GM19395 (cell line): ENCODE measurements around the gene CX3CL1.
A peak's percentile ranks its signal among the peaks of the same experiment; 100 is the strongest.
"Not testable (repeated sequence)": the region's sequence is repeated elsewhere in the genome, so short reads cannot be mapped to it uniquely, and the experiment has no call there.

Experiments used
- ATAC-seq: cut with Tn5 transposase; IDR thresholded peaks from one replicate; pipeline ENCODE4 v1.9.1; 2021; ENCODE audit warnings: mild to moderate bottlenecking, moderate library complexity; ENCODE audit not compliant: unreplicated experiment

CX3CL1 gene

GRCh38 chr16:57372372-57373116 is at the start of gene CX3CL1:
Gene CX3CL1 (plus strand): TSS chr16:57372490. CDS start chr16:57372569, 79 bp downstream.
- ATAC-seq: no peak

DNA sequence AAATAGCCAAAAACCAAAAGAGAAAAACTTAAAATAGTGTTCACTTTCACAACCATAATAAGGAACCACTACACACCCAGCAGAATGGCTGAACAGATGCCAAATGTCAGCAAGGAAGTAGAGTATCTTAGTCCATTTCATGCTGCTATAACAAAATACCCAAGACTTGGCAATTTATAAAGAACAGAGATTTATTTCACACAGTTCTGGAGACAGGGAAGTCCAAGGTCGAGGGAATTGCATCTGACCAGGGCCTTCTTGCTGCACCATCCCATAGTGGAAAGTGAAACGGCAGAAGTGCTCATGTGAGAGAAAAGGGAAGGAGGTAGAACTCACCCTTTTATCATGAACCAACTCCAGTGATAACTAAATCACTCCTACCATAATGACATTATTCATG is 47.5 kb upstream of the CX3CL1 start:
- no peak for ATAC-seq

DNA sequence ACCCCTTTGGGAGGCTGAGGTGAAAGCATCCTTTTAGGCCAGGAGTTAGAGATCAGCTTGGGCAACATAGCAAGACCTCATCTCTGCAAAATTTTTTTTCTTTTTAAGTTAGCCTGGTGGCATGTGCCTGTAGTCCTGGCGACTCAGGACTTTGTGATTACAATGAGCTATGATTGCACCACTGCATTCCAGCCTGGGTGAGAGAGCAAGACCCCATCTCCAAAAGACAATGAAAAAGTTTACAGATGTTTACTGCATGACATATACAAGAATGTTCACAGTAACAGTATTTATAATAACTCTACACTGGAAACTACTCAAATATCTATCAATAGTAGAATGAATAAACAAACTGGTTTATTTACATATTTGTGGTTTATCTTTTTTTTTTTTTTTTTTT is 46.8 kb upstream of the CX3CL1 start:
- ATAC-seq: no peak

DNA sequence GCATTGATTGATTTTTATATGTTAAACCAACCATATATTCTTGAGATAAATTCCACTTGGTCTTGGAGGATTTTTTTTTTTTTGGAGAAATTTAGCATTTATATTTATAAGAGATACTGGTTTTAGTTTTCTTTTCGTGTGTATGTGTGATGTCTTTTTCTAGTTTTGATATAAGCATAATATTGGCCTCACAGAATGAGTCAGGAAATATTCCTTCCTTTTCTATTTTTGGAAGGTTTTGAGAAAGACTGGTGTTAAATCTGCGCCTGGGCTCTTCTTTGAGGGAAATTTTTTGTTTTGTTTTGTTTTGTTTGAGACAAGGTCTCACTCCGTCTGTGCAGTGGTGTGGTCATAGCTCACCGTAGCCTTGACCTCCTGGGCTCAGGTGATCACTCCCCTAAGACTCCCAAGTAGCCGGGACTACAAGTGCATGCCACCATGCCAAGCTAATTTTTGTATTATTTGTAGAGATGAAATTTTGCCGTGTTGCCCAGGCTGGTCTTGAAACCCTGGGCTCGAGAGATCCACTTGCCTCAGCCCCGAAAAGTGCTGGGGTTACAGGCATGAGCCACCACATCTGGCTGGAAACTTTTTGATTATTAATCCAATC is 42.5 kb upstream of the CX3CL1 start:
- no peak for ATAC-seq

GRCh38 chr16:57331355-57331754 is 40.9 kb upstream of the CX3CL1 start:
- ATAC-seq: no peak

GRCh38 chr16:57333402-57333801 is 38.9 kb upstream of the CX3CL1 start:
- ATAC-seq: no peak

GRCh38 chr16:57335366-57335765 is 36.9 kb upstream of the CX3CL1 start:
- no peak for ATAC-seq

DNA sequence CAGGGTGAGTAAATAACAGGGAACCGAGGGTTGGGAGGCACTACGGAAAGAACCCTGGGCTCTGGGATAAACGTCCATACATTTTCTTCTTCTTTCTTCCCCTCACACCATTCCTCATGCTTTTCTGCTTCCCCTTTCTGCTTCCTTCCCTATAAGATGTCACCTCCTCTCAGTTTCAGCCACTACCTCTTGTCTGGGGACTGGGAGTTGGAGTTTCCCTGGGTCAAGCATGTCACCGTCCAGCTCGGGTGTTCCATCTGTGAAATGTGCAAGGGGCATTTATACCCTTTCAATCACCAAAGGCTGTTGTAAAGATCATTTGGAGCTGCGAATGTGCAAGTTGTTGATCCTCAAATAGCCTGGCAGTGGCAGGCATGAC is 31.2 kb upstream of the CX3CL1 start:
- ATAC-seq: no peak

- ATAC-seq: no peak
Observed at GRCh38 chr16:57341441-57342303, 30.6 kb upstream of the CX3CL1 start.

GRCh38 chr16:57342606-57343005 is 29.7 kb upstream of the CX3CL1 start:
- not testable (repeated sequence) for ATAC-seq

DNA sequence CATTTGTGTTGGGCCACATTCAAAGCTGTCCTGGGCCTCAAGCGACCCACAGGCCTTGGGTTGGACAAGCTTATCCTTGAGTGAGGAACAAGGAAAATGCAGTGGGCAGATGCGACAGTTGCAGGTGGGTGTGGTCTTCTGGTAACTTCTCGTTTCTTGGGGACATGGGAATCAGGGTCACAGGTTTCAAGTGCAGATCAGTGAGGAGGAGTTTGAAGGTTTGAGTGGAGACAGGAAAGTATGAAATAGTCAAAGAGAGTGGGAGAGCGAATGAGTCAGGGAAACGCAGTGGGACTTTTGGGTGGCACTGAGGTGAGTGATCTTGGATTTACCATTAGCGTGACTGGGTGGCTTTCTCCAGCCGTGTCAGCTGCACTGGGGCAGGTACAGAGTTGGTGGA is 29.1 kb upstream of the CX3CL1 start:
- ATAC-seq: no peak

GRCh38 chr16:57344094-57344493 is 28.2 kb upstream of the CX3CL1 start:
- not testable (repeated sequence) for ATAC-seq

GRCh38 chr16:57345021-57345420 is 27.3 kb upstream of the CX3CL1 start:
- ATAC-seq: no peak

GRCh38 chr16:57345666-57346204 is 26.6 kb upstream of the CX3CL1 start:
- no peak for ATAC-seq

- no peak for ATAC-seq
Observed at GRCh38 chr16:57347858-57348257, 24.4 kb upstream of the CX3CL1 start.

- no peak for ATAC-seq
Observed at GRCh38 chr16:57348327-57348726, 24.0 kb upstream of the CX3CL1 start.

DNA sequence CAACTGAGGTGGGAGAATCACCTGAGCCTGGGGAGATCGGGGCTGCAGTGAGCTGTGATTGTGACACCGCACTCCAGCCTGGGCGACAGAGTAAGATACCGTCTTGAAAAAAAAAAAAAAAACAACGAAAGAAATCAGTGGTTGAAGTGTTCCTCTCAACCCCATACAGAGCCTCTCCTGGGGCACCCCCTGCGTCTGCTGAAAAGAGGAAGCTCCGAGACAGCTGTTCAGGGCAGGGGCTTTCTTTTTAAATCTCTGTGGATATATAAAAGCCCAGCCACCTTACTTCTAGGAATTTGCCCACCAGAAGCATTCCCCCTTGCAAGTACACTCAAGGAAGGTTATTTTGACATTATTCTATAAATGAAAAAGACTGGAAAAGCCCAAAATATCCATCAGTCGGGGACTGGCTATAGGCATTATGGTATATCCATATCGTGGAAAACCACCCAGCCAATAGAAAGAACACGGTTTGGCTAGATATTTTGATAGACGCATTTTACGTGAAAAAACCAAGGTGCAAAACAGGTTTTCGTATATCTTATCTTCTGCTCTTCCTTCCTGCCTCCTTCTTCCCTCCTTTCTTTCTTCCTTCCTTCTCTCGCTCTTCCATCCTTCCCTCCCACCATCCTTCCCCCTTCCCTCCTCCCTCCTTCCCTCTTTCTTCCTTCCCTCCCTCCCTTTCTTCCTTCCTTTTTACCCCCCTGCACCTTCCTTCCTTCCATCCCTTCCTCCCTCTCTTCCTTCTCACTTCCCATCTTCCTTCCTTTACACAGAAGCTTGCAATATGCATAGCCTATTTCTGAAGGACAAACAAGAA is 22.9 kb upstream of the CX3CL1 start:
- peak; percentile 86 for ATAC-seq

- ATAC-seq: no peak
Observed at GRCh38 chr16:57352636-57353047, 19.6 kb upstream of the CX3CL1 start.

GRCh38 chr16:57354311-57354710 is 18.0 kb upstream of the CX3CL1 start:
- ATAC-seq: no peak

DNA sequence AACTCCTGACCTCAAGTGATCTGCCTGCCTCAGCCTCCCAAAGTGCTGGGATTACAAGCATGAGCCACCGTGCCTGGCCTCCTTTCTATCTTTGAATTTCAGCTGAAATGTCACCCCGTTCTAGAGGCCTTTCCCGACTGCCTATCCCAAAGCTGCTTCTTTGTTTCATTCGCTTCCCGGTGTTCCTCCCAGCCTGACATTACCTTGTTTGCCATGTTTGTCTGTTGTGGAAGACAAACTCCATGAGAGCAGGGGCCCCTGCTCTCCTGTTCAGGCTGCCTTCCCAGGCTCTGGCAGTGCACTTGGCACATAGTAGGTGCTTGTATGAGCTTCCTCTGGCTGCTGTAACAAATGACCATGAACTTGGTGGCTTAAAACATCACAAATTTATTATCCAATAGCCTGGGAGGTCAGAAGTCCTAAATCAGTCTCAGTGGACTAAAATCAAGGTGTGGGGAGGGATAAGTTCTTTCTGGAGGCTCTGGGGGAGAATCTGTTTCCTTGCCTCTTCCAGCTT is 16.3 kb upstream of the CX3CL1 start:
- ATAC-seq: no peak
